ENCODE measurements around the gene SMKR1.

DNA sequence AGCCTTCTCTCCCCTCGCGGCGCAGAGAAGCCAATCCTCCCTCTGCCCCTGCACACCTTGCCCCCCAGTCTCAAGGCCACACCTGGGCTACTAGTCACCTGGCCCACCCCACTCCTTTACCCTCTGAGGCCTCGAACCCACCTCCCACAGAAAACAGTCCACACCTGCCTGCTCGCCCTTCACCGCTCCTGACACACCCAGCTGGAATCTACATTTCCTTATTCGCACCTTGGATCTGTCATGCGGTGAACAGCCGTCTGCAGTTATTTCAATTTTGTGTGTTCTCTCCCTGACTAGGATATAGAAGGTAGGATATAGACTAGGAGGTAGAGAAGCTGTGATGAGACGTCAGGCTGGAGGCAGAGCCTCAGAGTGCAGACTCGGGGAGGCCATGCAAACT is 29.4 kb downstream of the SMKR1 start:
- no peak for TF ChIP-seq CTCF (IDR thresholded peaks at IDR 0.05)
- no peak for TF ChIP-seq POLR2AphosphoS5 (IDR thresholded peaks at IDR 0.05; ENCODE audit: low read depth, low read length)
- no peak for TF ChIP-seq SIN3A (IDR thresholded peaks at IDR 0.05; ENCODE audit: borderline replicate concordance, insufficient read depth, low read depth, low read length)

Measured in Panc1 (cell line).